Stimulated activated CD4-positive, alpha-beta T cell treated with anti-CD3 and anti-CD28 coated beads, Interleukin-15, amount 100 ng/mL, for 24 hours (primary cell): Measurements from ENCODE around the gene LMOD1.
A peak's percentile ranks its signal among the peaks of the same experiment; 100 is the strongest.
"Not testable (repeated sequence)": the region's sequence is repeated elsewhere in the genome, so short reads cannot be mapped to it uniquely, and the experiment has no call there.

ENCODE experiments used
- DNase-seq: peaks from one replicate; pipeline ENCODE4 v3.0.0-alpha.2; 2020

The LMOD1 gene

GRCh38 chr1:201912832-201913231 lies 33.5 kb downstream of the LMOD1 start:
- no peak for DNase-seq

- DNase-seq = no peak
Observed at GRCh38 chr1:201911826-201912571, 34.3 kb downstream of the LMOD1 start.

GRCh38 chr1:201907621-201908020 lies 38.7 kb downstream of the LMOD1 start:
- no peak for DNase-seq

- DNase-seq = no peak
Observed at GRCh38 chr1:201906336-201906735, 40.0 kb downstream of the LMOD1 start.

- DNase-seq = no peak
Observed at GRCh38 chr1:201905234-201905890, 41.0 kb downstream of the LMOD1 start.

GRCh38 chr1:201904579-201904978 lies 41.8 kb downstream of the LMOD1 start:
- DNase-seq = no peak

GRCh38 chr1:201903135-201903534 lies 43.2 kb downstream of the LMOD1 start:
- DNase-seq = no peak

GRCh38 chr1:201902198-201902597 lies 44.1 kb downstream of the LMOD1 start:
- no peak for DNase-seq

- not testable (repeated sequence) for DNase-seq
Observed at GRCh38 chr1:201901036-201901435, 45.3 kb downstream of the LMOD1 start.

GRCh38 chr1:201900476-201900875 lies 45.9 kb downstream of the LMOD1 start:
- DNase-seq = no peak

- no peak for DNase-seq
Observed at GRCh38 chr1:201899683-201900429, 46.5 kb downstream of the LMOD1 start.

GRCh38 chr1:201898992-201899391 lies 47.4 kb downstream of the LMOD1 start:
- DNase-seq = no peak

- DNase-seq = no peak
Observed at GRCh38 chr1:201898240-201898894, 48.0 kb downstream of the LMOD1 start.

GRCh38 chr1:201896951-201897391 lies 49.4 kb downstream of the LMOD1 start:
- no peak for DNase-seq

GRCh38 chr1:201895913-201896807 lies 50.2 kb downstream of the LMOD1 start:
- peak; percentile 92 for DNase-seq

- DNase-seq = no peak
Observed at GRCh38 chr1:201895120-201895665, 51.2 kb downstream of the LMOD1 start.

GRCh38 chr1:201894343-201895119 lies 51.8 kb downstream of the LMOD1 start:
- no peak for DNase-seq

- DNase-seq = no peak
Observed at GRCh38 chr1:201893431-201893830, 52.9 kb downstream of the LMOD1 start.

GRCh38 chr1:201892211-201892610 lies 54.1 kb downstream of the LMOD1 start:
- DNase-seq = no peak

- no peak for DNase-seq
Observed at GRCh38 chr1:201891451-201892045, 54.8 kb downstream of the LMOD1 start.
